Measurements from ENCODE around the gene TPRX1.

TPRX1 gene

GRCh38 chr19:47786566-47786965 is 17.8 kb downstream of the TPRX1 start:
- ATAC-seq = no peak
- TF ChIP-seq, protein P1, sequence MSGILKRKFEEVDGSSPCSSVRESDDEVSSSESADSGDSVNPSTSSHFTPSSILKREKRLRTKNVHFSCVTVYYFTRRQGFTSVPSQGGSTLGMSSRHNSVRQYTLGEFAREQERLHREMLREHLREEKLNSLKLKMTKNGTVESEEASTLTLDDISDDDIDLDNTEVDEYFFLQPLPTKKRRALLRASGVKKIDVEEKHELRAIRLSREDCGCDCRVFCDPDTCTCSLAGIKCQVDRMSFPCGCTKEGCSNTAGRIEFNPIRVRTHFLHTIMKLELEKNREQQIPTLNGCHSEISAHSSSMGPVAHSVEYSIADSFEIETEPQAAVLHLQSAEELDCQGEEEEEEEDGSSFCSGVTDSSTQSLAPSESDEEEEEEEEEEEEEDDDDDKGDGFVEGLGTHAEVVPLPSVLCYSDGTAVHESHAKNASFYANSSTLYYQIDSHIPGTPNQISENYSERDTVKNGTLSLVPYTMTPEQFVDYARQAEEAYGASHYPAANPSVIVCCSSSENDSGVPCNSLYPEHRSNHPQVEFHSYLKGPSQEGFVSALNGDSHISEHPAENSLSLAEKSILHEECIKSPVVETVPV (CRISPR knock-in tag; IDR thresholded peaks at IDR 0.05) = no peak
- TF ChIP-seq ZNF565 (CRISPR knock-in tag; conservative IDR thresholded peaks at IDR 0.05; ENCODE audit: low read depth) (no peak), CSDC2 (CRISPR knock-in tag; IDR thresholded peaks at IDR 0.05) (no peak), ZNF8 (CRISPR knock-in tag; IDR thresholded peaks at IDR 0.05) (no peak), PATZ1 (CRISPR knock-in tag; IDR thresholded peaks at IDR 0.05; ENCODE audit: borderline replicate concordance) (no peak), SNAI2 (CRISPR knock-in tag; IDR thresholded peaks at IDR 0.05) (no peak), ZC3H10 (CRISPR knock-in tag; IDR thresholded peaks at IDR 0.05) (no peak), PPARA (CRISPR knock-in tag; IDR thresholded peaks at IDR 0.05; ENCODE audit: borderline replicate concordance) (no peak), TCF4 (CRISPR knock-in tag; IDR thresholded peaks at IDR 0.05; ENCODE audit: borderline replicate concordance) (no peak), ISL1 (CRISPR knock-in tag; IDR thresholded peaks at IDR 0.05) (no peak), GLIS3 (CRISPR knock-in tag; IDR thresholded peaks at IDR 0.05) (no peak), OSR1 (CRISPR knock-in tag; IDR thresholded peaks at IDR 0.05) (no peak), ZFP30 (CRISPR knock-in tag; IDR thresholded peaks at IDR 0.05) (no peak)
- TF ChIP-seq, protein P2, sequence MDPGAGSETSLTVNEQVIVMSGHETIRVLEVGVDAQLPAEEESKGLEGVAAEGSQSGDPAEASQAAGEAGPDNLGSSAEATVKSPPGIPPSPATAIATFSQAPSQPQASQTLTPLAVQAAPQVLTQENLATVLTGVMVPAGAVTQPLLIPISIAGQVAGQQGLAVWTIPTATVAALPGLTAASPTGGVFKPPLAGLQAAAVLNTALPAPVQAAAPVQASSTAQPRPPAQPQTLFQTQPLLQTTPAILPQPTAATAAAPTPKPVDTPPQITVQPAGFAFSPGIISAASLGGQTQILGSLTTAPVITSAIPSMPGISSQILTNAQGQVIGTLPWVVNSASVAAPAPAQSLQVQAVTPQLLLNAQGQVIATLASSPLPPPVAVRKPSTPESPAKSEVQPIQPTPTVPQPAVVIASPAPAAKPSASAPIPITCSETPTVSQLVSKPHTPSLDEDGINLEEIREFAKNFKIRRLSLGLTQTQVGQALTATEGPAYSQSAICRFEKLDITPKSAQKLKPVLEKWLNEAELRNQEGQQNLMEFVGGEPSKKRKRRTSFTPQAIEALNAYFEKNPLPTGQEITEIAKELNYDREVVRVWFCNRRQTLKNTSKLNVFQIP (CRISPR knock-in tag; IDR thresholded peaks at IDR 0.05; ENCODE audit: borderline replicate concordance, low read depth) = no peak
- TF ChIP-seq, protein P3, sequence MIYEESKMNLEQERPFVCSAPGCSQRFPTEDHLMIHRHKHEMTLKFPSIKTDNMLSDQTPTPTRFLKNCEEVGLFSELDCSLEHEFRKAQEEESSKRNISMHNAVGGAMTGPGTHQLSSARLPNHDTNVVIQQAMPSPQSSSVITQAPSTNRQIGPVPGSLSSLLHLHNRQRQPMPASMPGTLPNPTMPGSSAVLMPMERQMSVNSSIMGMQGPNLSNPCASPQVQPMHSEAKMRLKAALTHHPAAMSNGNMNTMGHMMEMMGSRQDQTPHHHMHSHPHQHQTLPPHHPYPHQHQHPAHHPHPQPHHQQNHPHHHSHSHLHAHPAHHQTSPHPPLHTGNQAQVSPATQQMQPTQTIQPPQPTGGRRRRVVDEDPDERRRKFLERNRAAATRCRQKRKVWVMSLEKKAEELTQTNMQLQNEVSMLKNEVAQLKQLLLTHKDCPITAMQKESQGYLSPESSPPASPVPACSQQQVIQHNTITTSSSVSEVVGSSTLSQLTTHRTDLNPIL (CRISPR knock-in tag; IDR thresholded peaks at IDR 0.05; ENCODE audit: low read depth) = no peak
- TF ChIP-seq, protein P4, sequence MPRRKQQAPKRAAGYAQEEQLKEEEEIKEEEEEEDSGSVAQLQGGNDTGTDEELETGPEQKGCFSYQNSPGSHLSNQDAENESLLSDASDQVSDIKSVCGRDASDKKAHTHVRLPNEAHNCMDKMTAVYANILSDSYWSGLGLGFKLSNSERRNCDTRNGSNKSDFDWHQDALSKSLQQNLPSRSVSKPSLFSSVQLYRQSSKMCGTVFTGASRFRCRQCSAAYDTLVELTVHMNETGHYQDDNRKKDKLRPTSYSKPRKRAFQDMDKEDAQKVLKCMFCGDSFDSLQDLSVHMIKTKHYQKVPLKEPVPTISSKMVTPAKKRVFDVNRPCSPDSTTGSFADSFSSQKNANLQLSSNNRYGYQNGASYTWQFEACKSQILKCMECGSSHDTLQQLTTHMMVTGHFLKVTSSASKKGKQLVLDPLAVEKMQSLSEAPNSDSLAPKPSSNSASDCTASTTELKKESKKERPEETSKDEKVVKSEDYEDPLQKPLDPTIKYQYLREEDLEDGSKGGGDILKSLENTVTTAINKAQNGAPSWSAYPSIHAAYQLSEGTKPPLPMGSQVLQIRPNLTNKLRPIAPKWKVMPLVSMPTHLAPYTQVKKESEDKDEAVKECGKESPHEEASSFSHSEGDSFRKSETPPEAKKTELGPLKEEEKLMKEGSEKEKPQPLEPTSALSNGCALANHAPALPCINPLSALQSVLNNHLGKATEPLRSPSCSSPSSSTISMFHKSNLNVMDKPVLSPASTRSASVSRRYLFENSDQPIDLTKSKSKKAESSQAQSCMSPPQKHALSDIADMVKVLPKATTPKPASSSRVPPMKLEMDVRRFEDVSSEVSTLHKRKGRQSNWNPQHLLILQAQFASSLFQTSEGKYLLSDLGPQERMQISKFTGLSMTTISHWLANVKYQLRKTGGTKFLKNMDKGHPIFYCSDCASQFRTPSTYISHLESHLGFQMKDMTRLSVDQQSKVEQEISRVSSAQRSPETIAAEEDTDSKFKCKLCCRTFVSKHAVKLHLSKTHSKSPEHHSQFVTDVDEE (CRISPR knock-in tag; IDR thresholded peaks at IDR 0.05) = no peak

GRCh38 chr19:47781590-47782262 is 22.6 kb downstream of the TPRX1 start:
- no peak for TF ChIP-seq ZFP3 (CRISPR knock-in tag; IDR thresholded peaks at IDR 0.05)
- no peak for TF ChIP-seq SNAI2 (CRISPR knock-in tag; IDR thresholded peaks at IDR 0.05)
- TF ChIP-seq CSDC2 (CRISPR knock-in tag; IDR thresholded peaks at IDR 0.05) = no peak
- TF ChIP-seq ISL1 (CRISPR knock-in tag; IDR thresholded peaks at IDR 0.05) = no peak
- no peak for TF ChIP-seq ESRRG (CRISPR knock-in tag; IDR thresholded peaks at IDR 0.05)
- no peak for TF ChIP-seq GLIS3 (CRISPR knock-in tag; IDR thresholded peaks at IDR 0.05)
- no peak for TF ChIP-seq ZC3H10 (CRISPR knock-in tag; IDR thresholded peaks at IDR 0.05)
- TF ChIP-seq PPARA (CRISPR knock-in tag; IDR thresholded peaks at IDR 0.05; ENCODE audit: borderline replicate concordance) = no peak
- no peak for TF ChIP-seq BACH2 (CRISPR knock-in tag; IDR thresholded peaks at IDR 0.05; ENCODE audit: borderline replicate concordance)
- TF ChIP-seq RARB (CRISPR knock-in tag; IDR thresholded peaks at IDR 0.05) = no peak
- TF ChIP-seq, protein P3 (CRISPR knock-in tag; IDR thresholded peaks at IDR 0.05; ENCODE audit: low read depth) = no peak
- TF ChIP-seq PATZ1 (CRISPR knock-in tag; IDR thresholded peaks at IDR 0.05; ENCODE audit: borderline replicate concordance) = no peak
- no peak for TF ChIP-seq OSR1 (CRISPR knock-in tag; IDR thresholded peaks at IDR 0.05)
- TF ChIP-seq ZFP30 (CRISPR knock-in tag; IDR thresholded peaks at IDR 0.05) = no peak
- no peak for TF ChIP-seq ZNF8 (CRISPR knock-in tag; IDR thresholded peaks at IDR 0.05)
- no peak for TF ChIP-seq TCF4 (CRISPR knock-in tag; IDR thresholded peaks at IDR 0.05; ENCODE audit: borderline replicate concordance)

More at GRCh38 chr19:47781590-47782262, 22.6 kb downstream of the TPRX1 start:
- ATAC-seq = no peak

Data from SK-N-SH treated with all-trans-retinoic acid at 6 μM for 48 hours (cell line).